ENCODE results near the gene ESYT2.

ESYT2 gene

GRCh38 chr7:158732494-158733219 lies 96.7 kb downstream of the ESYT2 start:
- DNase-seq (ENCODE audit: low read depth in 1 of 2, low spot score in 1 of 2) = no peak
- in situ Hi-C loops (cut with HindIII; ENCODE audit: low pct_unique_long_range_greater_than_20kb, low sequenced_read_pairs) = no loop called here
- no peak for TF ChIP-seq JUND (IDR thresholded peaks at IDR 0.05; ENCODE audit: low read depth)

GRCh38 chr7:158731761-158732160 lies 97.5 kb downstream of the ESYT2 start:
- TF ChIP-seq JUND (IDR thresholded peaks at IDR 0.05; ENCODE audit: low read depth) = no peak
- no peak for DNase-seq (ENCODE audit: low read depth in 1 of 2, low spot score in 1 of 2)
- in situ Hi-C loops (cut with HindIII; ENCODE audit: low pct_unique_long_range_greater_than_20kb, low sequenced_read_pairs) = no loop called here

GRCh38 chr7:158730383-158731346 lies 98.6 kb downstream of the ESYT2 start:
- no peak for TF ChIP-seq JUND (IDR thresholded peaks at IDR 0.05; ENCODE audit: low read depth)
- in situ Hi-C loops (cut with HindIII; ENCODE audit: low pct_unique_long_range_greater_than_20kb, low sequenced_read_pairs) = no loop called here
- DNase-seq (ENCODE audit: low read depth in 1 of 2, low spot score in 1 of 2) = no peak

DNA sequence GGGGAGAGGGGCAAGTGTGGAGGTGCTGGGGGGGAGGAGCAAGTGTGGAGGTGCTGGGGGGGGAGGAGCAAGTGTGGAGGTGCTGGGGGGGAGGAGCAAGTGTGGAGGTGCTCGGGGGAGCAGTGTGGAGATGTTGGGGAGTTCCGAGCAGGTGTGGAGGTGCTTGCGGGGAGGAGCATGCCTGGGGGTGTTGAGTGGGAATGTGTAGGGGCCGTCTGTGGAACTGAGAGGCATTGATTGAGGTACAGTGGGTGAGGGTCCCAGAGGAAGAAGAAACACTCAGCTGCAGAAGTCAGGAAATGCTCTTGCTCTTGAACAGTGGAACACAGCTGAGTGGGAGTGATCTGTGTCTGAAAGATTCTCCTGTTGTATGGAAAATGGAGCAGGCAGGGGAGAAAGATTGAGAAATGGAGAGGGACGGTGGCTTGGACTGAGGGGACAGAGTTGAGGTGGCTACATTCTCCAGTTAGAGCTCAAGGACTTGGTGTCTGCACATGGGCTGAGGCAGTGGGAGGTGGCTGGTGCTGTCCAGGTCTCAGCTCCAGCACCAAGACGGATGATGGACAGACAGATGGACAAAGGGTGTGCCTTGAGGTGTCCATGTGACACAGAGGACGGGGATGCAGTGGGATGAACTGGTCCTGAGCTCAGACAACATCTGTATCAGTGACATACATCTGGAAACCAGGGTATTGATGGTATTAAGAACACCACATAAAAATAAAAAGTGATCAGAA lies 99.5 kb downstream of the ESYT2 start:
- in situ Hi-C loops (cut with HindIII; ENCODE audit: low pct_unique_long_range_greater_than_20kb, low sequenced_read_pairs) = no loop called here
- no peak for TF ChIP-seq JUND (IDR thresholded peaks at IDR 0.05; ENCODE audit: low read depth)
- DNase-seq (ENCODE audit: low read depth in 1 of 2, low spot score in 1 of 2) = no peak

GRCh38 chr7:158728911-158729645 lies 100.2 kb downstream of the ESYT2 start:
- no peak for TF ChIP-seq JUND (IDR thresholded peaks at IDR 0.05; ENCODE audit: low read depth)
- DNase-seq (ENCODE audit: low read depth in 1 of 2, low spot score in 1 of 2) = no peak
- in situ Hi-C loops (cut with HindIII; ENCODE audit: low pct_unique_long_range_greater_than_20kb, low sequenced_read_pairs) = no loop called here

DNA sequence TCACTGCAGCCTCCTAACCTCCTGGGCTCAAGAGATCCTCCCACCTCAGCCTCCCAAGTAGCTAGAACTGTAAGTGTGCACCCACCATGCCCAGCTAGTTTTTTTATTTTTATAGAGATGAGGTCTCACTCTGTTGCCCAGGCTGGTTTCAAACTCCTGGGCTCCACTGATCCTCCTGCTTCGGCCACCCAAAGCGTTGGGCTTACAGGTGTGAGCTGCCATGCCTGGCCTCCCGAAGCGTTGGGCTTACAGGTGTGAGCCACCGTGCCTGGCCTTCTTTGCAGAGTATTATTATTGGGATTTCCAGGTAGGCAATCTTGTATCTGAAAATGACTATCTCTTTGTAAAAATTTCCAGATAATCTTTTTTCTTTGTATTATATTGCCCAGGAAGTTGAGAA lies 101.6 kb downstream of the ESYT2 start:
- no peak for TF ChIP-seq JUND (IDR thresholded peaks at IDR 0.05; ENCODE audit: low read depth)
- DNase-seq (ENCODE audit: low read depth in 1 of 2, low spot score in 1 of 2) = no peak
- in situ Hi-C loops (cut with HindIII; ENCODE audit: low pct_unique_long_range_greater_than_20kb, low sequenced_read_pairs) = no loop called here

DNA sequence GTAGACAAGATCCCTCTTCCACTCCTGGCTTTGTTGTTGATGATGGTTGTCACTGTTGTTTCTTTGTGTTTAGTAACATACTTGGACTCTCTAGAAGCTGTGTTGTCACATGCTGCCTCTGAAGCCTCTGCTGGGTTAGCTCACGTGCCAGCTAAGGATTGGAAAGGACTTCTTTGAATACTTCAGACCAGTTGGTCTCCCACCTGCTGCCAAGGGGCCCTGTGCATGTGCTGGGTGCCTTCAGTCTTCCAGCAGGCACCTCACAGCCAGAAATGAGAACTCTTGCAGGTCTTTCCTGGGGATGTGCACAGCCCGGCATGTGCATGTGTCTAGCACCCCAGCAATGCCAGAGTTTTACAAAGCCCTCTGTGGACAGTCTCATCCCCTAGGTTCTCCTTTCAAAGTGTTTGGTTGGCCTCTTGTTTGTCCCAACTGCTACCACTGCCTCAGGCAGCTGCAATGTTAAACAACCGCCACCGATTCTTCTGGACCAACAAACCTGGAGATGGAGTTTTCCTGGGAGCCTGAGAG lies 103.0 kb downstream of the ESYT2 start:
- in situ Hi-C loops (cut with HindIII; ENCODE audit: low pct_unique_long_range_greater_than_20kb, low sequenced_read_pairs) = no loop called here
- DNase-seq (ENCODE audit: low read depth in 1 of 2, low spot score in 1 of 2) = no peak
- TF ChIP-seq JUND (IDR thresholded peaks at IDR 0.05; ENCODE audit: low read depth) = no peak

DNA sequence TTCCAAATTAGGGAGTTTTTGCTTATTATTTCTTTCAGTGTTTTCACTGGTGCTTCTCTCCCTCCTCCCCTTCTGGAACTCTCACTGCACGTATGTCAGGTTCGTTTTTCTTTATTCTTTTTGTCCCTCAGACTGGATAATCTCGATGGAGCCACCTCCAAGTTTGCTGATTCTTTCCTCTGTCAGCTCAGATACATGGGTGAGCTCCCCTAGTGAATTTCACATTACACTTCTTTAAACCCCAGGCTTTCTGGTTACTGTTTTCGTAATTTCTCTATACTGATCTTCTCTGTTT lies 103.9 kb downstream of the ESYT2 start:
- in situ Hi-C loops (cut with HindIII; ENCODE audit: low pct_unique_long_range_greater_than_20kb, low sequenced_read_pairs) = no loop called here
- no peak for DNase-seq (ENCODE audit: low read depth in 1 of 2, low spot score in 1 of 2)

GRCh38 chr7:158724658-158725505 lies 104.4 kb downstream of the ESYT2 start:
- no peak for TF ChIP-seq JUND (IDR thresholded peaks at IDR 0.05; ENCODE audit: low read depth)
- in situ Hi-C loops (cut with HindIII; ENCODE audit: low pct_unique_long_range_greater_than_20kb, low sequenced_read_pairs) = no loop called here
- DNase-seq (ENCODE audit: low read depth in 1 of 2, low spot score in 1 of 2) = no peak

More for the DNA sequence above, 103.9 kb downstream of the ESYT2 start:
- TF ChIP-seq JUND (IDR thresholded peaks at IDR 0.05; ENCODE audit: low read depth) = no peak

GRCh38 chr7:158723714-158724385 lies 105.5 kb downstream of the ESYT2 start:
- TF ChIP-seq JUND (IDR thresholded peaks at IDR 0.05; ENCODE audit: low read depth) = no peak
- in situ Hi-C loops (cut with HindIII; ENCODE audit: low pct_unique_long_range_greater_than_20kb, low sequenced_read_pairs) = no loop called here
- DNase-seq (ENCODE audit: low read depth in 1 of 2, low spot score in 1 of 2) = no peak

GRCh38 chr7:158723266-158723665 lies 106.0 kb downstream of the ESYT2 start:
- no peak for TF ChIP-seq JUND (IDR thresholded peaks at IDR 0.05; ENCODE audit: low read depth)
- in situ Hi-C loops (cut with HindIII; ENCODE audit: low pct_unique_long_range_greater_than_20kb, low sequenced_read_pairs) = no loop called here
- DNase-seq (ENCODE audit: low read depth in 1 of 2, low spot score in 1 of 2) = no peak

Measured in T47D (cell line).